ENCODE results near the gene EVC2. TPM values are rescaled to one million over a fixed set of nuclear protein-coding genes. Genes with fewer than 3 reads are reported as not detected.

The EVC2 gene
- total and polyA plus RNA-seq, 9 of the 15 experiments (the other 6 are each of a cell fraction or from before 2014, with no cell fraction given), result 0.03 to 0.55 (median 0.38) TPM; not detected in 1

GRCh38 chr4:5716391-5716790, 8.0 kb upstream of the EVC2 start (continued):
- TF ChIP-seq, protein P1, sequence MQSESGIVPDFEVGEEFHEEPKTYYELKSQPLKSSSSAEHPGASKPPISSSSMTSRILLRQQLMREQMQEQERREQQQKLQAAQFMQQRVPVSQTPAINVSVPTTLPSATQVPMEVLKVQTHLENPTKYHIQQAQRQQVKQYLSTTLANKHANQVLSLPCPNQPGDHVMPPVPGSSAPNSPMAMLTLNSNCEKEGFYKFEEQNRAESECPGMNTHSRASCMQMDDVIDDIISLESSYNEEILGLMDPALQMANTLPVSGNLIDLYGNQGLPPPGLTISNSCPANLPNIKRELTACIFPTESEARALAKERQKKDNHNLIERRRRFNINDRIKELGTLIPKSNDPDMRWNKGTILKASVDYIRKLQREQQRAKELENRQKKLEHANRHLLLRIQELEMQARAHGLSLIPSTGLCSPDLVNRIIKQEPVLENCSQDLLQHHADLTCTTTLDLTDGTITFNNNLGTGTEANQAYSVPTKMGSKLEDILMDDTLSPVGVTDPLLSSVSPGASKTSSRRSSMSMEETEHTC (IDR thresholded peaks at IDR 0.05), result no peak

DNA sequence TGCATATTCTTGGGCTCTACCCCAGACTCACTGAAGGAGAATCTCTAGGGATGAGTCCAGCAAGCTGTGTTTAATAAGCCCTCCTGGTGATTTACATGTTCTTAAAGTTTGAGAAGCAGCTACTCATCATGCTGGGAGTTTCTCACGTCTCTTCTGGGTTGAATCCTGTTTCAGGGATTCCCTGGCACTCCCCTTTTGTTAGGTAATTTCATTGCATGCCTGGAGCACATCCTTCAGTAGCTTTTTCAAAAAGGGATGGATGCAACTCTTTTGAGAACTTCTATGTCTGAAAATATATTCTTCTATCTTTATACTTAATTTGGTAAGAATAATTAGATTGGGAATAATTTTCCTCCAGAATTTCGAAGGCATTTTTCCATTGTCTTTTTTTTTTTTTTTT, 7.0 kb upstream of the EVC2 start:
- Histone ChIP-seq H4K20me1 (replicated peaks; ENCODE audit: control insufficient read depth, insufficient read depth, low read length) (no peaks in the 10 kb centered on the region), H3K4me2 (ENCODE audit: insufficient read depth, low read length) (no peak overlapping the region), H3K9me3 (replicated peaks; ENCODE audit: control insufficient read depth, insufficient read depth, low read depth, low read length) (no peaks in the 10 kb centered on the region), H3K27ac (ENCODE audit: extremely low read depth, low read depth, low read length) (no peak overlapping the region), H3K4me3 (no peak overlapping the region), H3K27me3 (ENCODE audit: control insufficient read depth in 2 of 2, insufficient read depth in 2 of 2, low read length in 2 of 2) (peaks cover 0 to 15% of the 10 kb centered on the region in 2 experiments; a peak in 3 of 5 replicates), H3K36me3 (ENCODE audit: control insufficient read depth, insufficient read depth, low read length) (no peaks in the 10 kb centered on the region), H3K9ac (ENCODE audit: insufficient read depth in 1 of 2, low read depth in 2 of 2, low read length in 2 of 2) (no peak overlapping the region), H2AFZ (ENCODE audit: low read depth, low read length) (no peak overlapping the region), H3K79me2 (ENCODE audit: control insufficient read depth, insufficient read depth, low read length) (no peaks in the 10 kb centered on the region), H3K4me1 (replicated peaks in 1 of 2; ENCODE audit: control insufficient read depth in 2 of 2, insufficient read depth in 2 of 2, low read length in 2 of 2) (peaks cover 0 to 9% of the 10 kb centered on the region in 2 experiments; a peak in 2 of 5 replicates), H3K9me1 (ENCODE audit: control insufficient read depth, insufficient read depth, low read length) (no peaks in the 10 kb centered on the region)
- intact Hi-C loops (cut with micrococcal nuclease), result no loop called here
- ChIA-PET POLR2A (interaction anchor here (0.7 kb wide), 1 partner anchor 9 kb away, joined by 5 read pairs; no protein-coding TSS in a partner anchor), CTCF (ENCODE audit: low intra/inter-chr PET ratio) (interaction anchor here (0.6 kb wide), 1 partner anchor 19 kb away, joined by 5 read pairs; no protein-coding TSS in a partner anchor)
- FAIRE-seq (no peak), ATAC-seq (no peak), DNase-seq (ENCODE audit: extremely low read depth in 1 of 4, low spot score in 3 of 4) (no peak)
- in situ Hi-C loops (cut with MboI), result no loop called here
- WGBS (ENCODE audit: insufficient coverage, low coverage, missing lambda C conversion rate), result 14% methylated on average over 2 of the region's 2 CpGs
- TF ChIP-seq MAFK (IDR thresholded peaks at IDR 0.05; ENCODE audit: low read length) (no peak), RBM25 (IDR thresholded peaks at IDR 0.05; ENCODE audit: low read depth, low read length, severe bottlenecking) (peak; percentile 89)
- BruUV-seq (replicated peaks), result no TSS peak
